NCI-H1436 (cell line): Measurements from ENCODE around the gene OLFML1.

Experiments
- DNase-seq: peaks from one replicate; lab custom pipeline; 2025; lab: John Stamatoyannopoulos, UW

The OLFML1 gene

DNA sequence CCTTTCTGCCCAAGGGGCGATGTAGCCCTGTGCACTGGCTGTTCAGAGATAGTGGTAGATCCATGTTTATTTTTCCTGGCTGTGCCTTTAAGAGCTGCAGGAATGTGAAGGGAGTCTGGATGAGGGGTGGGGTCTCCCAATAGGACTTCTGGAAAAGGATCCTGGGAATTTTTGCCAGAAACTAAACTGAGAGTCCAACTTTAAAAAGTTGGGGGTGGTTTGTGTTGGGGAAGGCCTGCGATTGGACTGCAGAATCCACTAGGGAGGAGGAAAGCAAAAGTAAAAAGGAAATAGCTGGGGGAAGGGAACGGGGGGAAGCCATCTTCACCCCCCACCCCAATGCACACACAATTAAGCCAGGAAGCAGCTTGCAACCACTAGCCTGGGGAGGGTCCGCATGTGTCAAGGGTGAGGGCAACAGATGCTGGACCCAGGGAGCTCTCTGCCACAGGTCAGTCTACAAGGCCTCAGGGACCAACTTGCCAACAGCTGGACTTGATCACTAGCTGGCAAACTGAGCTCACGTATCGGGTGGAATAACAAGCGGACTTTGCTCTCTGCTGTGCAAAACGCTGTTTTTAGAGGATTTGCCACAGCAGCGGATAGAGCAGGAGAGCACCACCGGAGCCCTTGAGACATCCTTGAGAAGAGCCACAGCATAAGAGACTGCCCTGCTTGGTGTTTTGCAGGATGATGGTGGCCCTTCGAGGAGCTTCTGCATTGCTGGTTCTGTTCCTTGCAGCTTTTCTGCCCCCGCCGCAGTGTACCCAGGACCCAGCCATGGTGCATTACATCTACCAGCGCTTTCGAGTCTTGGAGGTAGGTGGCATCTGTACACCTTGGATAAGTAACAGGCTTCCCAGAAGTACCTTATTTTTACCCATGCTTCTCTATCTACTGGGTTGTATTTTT, at the start of gene OLFML1:
OLFML1 (plus strand) TSS at position 321 of the 912 bp plus-strand sequence; CDS start at position 691, 370 bp downstream.
- no peak for DNase-seq

GRCh38 chr11:7436146-7436545, 49.2 kb upstream of the OLFML1 start:
- DNase-seq = no peak

GRCh38 chr11:7436657-7437056, 48.6 kb upstream of the OLFML1 start:
- no peak for DNase-seq

DNA sequence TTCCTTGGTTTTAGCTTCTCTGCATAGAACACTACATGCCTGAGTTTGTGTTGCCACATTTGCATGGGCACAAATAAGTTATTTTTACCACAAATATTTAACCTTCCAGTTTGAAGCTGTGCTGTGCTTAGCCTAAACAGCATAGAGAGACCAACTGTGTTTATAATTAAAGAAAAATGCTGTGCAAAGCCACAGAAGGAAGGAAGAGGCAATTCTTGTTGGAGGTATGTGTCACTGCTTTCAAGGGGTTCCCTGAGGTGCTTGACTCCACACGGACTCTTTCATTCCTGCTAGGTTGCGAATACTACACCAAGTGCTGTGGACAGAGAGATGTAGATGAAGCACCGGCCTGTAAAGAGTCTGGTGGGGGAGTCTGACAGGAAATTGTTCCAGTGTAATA, 47.6 kb upstream of the OLFML1 start:
- no peak for DNase-seq

DNA sequence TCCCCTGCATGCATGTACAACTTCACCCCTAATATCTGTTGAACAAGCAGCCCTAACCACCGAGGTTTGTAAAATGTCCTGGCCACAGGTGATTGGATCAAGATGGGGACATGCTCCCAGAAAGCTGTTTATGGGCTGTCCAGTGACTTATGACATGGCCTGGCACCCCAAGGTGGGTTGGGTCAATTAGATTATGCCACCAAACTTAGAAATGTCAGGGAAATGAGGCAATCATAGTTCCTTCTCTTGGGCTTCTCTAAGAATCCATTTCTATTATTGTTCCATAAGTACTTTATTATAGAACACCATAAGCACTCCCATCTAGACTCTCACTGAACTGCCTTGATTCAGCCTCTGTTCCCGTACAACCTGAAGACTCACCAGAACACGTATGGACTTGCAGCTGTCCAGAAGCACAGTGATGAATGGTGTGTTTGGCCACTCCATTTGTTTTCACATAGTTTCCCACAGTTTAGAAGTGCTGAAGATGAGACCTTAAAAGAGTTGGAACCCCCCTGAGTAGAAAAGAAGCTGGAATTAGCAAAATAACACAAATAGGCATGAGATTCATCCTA, 45.5 kb upstream of the OLFML1 start:
- DNase-seq = no peak

DNA sequence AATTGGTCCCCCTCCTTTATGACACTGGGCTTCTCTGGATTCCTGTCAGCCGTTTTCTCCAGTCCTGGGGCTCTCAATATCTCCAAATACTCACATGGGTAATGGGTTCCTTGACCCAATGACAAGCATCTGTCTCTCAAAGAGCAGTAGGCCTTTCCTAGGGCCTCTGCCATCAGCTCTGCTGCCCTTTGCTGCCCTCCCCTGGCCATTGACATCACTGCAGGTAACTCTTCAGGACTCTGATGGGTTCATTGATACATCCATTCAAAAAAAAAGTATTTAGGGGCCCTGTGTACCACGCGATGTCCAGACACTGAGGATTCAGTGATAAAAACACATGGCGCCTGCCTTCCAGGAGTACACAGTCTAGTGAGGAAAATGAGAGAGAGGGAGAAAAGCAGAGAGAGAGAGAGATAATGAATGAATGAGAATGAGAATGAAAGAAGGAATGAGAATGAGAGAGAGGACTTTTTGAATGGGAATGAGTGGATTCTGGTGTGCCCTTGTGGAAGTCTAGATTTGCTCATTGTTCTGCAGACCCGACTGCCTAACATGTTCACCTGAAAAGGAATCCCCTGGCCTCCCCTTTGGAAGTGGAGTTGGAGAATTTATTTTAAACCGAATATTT, 42.6 kb upstream of the OLFML1 start:
- DNase-seq = peak; percentile 34

- DNase-seq = no peak
Measured at GRCh38 chr11:7444091-7444981, 41.0 kb upstream of the OLFML1 start.

DNA sequence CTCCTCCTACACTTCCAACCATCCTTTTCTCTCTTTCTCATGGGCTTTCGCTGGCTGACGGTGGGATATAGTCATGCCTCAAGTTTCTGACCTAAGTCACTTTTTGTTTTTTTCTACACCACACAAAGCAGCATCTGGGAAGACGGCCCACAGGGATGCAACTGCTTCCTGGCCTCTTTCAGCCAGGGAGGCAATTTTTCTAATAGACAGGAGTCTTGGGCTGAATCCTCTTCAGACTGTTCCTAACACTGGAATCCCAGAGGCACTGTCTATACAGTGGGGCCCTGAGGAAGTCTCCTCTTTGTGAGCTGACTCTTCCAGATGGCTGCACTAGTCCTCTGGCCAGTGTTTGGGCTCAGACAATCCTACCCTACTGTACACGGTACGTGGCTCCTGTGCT, 39.7 kb upstream of the OLFML1 start:
- DNase-seq = no peak

GRCh38 chr11:7448201-7448600, 37.1 kb upstream of the OLFML1 start:
- no peak for DNase-seq

- no peak for DNase-seq
Measured at GRCh38 chr11:7449211-7449840, 36.0 kb upstream of the OLFML1 start.

DNA sequence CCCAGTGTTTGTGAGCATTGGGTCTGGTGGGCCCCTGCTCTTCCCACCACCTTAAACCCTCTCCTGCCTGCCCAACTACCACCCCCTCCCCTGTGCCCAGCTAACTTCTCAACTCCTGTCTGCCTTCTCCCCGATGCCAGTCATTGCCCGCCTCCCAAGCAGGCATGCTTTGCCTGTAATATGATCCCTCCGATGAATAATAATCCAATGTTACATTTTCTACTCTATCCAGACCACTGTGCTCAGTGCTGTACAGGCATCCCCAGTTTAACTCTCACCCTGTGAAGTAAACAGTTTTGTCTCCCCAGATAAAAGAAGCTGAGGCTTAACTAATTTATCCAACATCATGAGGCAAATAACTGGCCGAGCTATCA, 35.5 kb upstream of the OLFML1 start:
- DNase-seq = no peak

GRCh38 chr11:7450836-7451235, 34.5 kb upstream of the OLFML1 start:
- no peak for DNase-seq

DNA sequence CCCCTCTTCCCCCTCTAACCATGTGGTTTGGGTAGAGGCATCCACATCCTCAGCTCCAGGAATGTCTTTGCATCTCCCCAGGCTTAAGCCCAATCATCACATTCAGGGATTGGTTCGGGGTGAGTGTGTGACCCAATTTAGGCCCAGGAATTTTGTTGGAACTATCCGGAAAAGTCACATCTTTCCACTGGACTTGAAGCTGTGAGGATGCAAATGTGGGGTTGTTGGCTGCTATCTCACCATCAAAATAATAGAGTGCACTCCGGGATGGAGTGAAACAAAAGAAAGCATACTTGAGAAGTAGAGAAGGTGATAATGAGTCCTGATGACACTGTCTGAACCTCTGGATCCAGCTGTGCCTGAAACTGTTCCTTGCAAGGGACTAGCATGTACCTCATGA, 33.8 kb upstream of the OLFML1 start:
- DNase-seq = no peak

DNA sequence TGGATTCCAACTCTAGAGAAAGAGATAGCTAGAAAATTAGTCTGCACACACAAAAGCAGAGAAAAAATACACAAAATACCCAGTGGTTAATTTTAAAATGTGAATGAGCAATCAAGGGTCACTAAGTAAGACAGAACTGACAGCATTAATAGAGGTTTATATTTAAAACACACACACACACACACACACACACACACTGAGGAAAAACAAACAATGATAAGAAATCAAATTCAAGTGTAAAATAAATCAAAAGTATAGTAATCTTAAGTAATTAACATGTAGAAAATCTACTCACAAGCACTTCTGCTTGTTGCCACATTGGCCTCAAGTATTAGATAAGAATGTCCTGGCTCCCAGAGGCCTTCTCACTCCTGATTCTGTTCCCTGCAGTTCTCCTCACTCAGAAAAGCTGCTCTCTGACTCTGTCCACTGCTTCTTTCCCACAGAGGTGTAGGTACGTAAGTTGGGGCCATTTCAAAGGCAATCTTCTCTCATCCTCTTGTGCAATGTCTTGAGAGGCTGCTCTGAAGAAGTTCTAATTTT, 33.3 kb upstream of the OLFML1 start:
- no peak for DNase-seq

- no peak for DNase-seq
Measured at GRCh38 chr11:7454854-7455253, 30.5 kb upstream of the OLFML1 start.

GRCh38 chr11:7457211-7457610, 28.1 kb upstream of the OLFML1 start:
- no peak for DNase-seq

DNA sequence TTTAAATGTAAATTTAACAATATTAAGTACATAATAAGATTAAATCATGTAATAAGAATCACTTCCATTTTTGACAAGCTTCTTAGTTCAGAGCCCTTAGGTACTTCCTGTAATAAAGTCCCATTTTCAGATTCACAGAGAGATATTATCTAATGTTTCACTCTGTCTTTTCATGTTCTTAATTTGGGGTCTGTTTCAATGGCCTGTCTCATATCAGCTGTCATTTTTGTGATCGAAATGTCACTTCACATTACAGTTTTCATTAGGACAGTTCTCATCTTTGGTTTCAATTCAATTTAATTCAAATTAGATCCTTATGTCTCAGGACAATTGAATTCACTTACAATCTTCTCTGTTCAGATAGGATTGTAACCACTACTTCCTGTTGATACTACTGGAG, 22.6 kb upstream of the OLFML1 start:
- no peak for DNase-seq

DNA sequence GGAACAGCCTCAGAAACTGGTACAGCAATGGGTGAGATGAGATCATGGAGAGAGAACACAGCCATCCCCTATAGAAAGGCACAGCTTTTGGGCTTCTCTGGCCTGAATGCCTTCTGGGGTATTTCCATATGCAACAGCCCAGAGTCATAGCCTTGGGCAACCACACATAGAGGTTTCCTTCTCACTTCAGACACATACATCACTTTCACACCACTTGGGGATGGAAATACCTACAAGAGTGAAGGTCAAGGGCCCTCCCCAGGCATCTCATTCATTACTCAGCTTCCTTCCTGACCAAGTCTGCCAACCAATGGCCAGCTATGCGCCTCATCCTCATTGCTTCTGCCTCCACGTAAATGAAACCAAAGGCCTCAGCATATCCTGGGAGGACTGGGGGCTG, 17.7 kb upstream of the OLFML1 start:
- DNase-seq = no peak

GRCh38 chr11:7469351-7469865, 15.9 kb upstream of the OLFML1 start:
- no peak for DNase-seq

DNA sequence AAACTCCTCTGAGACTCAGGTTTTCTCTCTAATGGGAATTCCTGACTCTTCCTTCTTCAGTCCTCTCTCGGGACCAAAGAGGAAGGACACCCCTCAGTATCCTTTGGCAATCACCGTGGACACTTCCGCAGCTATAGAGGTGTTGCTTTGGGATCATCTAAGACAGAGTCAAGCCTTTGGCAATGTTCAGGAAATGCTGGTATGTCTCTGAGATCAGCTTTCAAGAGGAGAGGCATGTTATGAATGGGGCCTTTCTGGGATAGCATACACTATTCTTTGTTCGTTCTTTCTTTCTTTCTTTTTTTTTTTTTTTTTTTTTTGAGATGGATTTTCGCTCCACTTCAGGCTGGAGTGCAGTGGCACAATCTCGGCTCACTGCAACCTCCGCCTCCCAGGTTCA, 14.2 kb upstream of the OLFML1 start:
- no peak for DNase-seq

DNA sequence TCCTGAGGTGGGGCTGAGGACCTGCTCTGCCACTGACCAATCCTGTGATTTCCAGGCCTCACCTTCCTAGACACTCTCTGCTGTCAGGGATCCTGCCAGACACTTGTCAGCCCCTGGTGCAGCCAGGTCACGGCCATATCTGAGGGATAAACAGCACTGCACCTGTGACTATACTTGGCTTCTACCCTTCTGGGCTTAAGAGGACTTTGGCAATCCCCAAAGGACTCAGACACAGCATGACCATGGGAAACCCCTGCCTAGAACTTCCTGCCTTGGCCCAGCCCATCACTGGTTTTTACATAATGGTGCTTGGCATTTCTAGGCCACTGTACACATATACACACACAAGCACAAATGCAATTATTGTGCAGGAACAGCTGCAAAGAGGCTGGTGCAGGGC, 11.6 kb upstream of the OLFML1 start:
- DNase-seq = no peak
